Measurements from ENCODE around the gene CGNL1.

DNA sequence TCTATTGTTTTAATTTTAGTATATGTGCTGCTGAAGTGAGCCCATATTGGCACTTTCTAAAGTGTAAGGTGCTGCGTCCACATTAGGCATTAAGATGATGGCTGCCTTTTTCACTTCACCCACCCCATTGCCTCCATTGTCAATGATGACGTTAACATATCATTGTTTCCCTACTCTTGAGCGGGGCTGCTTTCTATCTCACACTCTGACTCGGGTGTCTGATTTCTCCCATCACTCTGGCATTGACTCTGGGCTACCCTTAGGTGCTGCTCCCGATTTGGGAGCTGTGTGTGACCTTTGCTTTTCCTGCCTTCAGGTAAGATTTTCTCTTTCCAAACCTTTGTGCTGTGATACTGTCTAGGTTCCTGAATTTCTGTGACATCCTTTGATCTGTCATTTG, 28.8 kb downstream of the CGNL1 start:
- TF ChIP-seq MAX (IDR thresholded peaks at IDR 0.05) (no peak), USF1 (IDR thresholded peaks at IDR 0.05) (no peak), YY1 (IDR thresholded peaks at IDR 0.05; ENCODE audit: low read depth) (no peak), TCF12 (IDR thresholded peaks at IDR 0.05; ENCODE audit: low read depth) (no peak), EGR1 (IDR thresholded peaks at IDR 0.05) (no peak), EP300 (IDR thresholded peaks at IDR 0.05; ENCODE audit: borderline replicate concordance) (no peak), NFIC (IDR thresholded peaks at IDR 0.05) (no peak), REST (IDR thresholded peaks at IDR 0.05; ENCODE audit: low read depth) (no peak), ZBTB7A (IDR thresholded peaks at IDR 0.05; ENCODE audit: low read depth) (no peak), CREB1 (IDR thresholded peaks at IDR 0.05; ENCODE audit: low read depth) (no peak), TAF1 (IDR thresholded peaks at IDR 0.05; ENCODE audit: low read depth) (no peak), RAD21 (IDR thresholded peaks at IDR 0.05; ENCODE audit: low read depth) (no peak)
